Activated CD4-positive, alpha-beta T cell treated with anti-CD3 and anti-CD28 coated beads, Interleukin-2, Interleukin-6, amounts not matched to agents 100 ng/mL and 50 ng/mL, durations not matched to agents 16 hours and 8 hours (primary cell): Measurements from ENCODE around the gene HSPB3.
"Not testable (repeated sequence)": the region's sequence is repeated elsewhere in the genome, so short reads cannot be mapped to it uniquely, and the experiment has no call there.

Experiments
- DNase-seq: peaks from one replicate; pipeline ENCODE4 v3.0.0-alpha.2; 2020

The HSPB3 gene, protein sequence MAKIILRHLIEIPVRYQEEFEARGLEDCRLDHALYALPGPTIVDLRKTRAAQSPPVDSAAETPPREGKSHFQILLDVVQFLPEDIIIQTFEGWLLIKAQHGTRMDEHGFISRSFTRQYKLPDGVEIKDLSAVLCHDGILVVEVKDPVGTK

DNA sequence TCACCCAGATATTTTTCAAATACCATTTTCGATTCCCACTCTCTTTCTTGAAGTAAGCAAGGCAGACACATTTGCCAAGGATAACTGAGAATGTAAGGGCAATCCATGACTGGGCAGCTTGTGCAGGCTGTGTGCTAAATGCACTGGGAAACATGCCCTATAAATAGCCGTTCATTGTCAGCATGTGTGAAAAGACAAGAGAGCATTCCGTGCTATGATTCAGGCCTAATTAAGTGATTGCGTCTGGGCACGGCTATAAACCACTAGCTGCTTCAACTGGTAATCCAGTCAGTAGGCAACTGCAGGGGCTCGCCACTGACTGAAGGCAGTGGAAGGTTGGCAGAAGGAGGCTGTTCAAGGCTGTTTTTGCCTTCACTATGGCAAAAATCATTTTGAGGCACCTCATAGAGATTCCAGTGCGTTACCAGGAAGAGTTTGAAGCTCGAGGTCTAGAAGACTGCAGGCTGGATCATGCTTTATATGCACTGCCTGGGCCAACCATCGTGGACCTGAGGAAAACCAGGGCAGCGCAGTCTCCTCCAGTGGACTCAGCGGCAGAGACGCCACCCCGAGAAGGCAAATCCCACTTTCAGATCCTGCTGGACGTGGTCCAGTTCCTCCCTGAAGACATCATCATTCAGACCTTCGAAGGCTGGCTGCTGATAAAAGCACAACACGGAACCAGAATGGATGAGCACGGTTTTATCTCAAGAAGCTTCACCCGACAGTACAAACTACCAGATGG, at the start of gene HSPB3:
Gene HSPB3, plus strand, starts transcription at position 287 of the 745 bp plus-strand sequence. Its CDS starts 91 bp downstream, at position 378.
- no peak for DNase-seq

DNA sequence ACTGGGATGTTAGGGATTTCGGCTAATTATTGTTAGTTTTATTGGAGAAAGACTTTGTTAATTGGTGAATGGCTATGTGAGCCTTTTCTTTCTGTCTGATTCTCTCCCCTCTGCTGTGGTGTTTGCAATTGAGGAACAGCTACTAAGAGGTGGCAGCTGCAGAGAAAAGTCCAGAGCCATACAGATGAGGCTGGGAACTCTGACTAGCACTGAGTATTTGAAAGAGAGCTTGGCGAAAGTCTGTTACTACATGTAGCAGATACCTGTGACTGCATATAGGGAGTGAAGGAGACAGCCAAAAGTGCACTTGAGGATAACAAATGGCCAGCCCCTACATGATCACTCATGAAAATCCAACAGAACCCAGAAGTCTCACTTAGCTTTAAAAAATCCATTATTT, 44.3 kb upstream of the HSPB3 start:
- DNase-seq: no peak

DNA sequence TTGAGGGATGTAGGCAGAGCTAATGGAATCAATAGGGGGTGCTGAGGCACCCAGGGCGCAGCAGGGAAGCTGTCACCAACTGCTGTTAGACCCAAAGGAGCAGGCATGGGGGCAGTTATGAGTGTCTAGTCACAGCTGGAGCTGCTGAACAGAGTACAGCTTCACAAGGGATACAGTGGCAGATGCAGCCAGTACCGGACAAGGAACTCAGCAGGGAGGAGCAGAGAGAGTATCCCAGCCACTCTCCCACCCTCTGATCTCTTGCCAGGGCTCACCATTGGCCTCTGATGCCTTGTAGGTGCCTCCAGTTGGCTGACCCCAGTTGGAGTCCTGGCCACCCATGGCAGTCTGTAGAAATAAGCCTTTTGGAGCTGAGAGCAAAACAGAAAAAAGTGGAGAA, 42.6 kb upstream of the HSPB3 start:
- DNase-seq: no peak

DNA sequence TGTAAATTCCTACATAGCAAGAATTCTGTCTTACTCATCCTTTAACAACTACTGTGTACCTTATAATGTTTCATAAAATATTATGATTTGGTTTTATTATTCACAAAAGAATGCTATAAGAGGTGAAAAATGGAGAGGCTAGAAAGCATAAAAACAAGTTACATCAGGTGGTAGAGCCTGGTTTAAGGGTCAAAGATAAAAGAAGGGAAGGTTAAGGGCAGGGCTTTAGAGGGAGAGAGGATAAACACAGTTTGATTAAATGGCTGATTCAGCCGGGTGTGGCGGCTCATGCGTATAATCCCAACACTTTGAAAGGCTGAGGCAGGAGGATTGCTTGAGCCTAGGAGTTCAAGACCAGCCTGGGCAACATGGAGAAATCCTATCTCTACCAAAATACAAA, 40.4 kb upstream of the HSPB3 start:
- DNase-seq: no peak

DNA sequence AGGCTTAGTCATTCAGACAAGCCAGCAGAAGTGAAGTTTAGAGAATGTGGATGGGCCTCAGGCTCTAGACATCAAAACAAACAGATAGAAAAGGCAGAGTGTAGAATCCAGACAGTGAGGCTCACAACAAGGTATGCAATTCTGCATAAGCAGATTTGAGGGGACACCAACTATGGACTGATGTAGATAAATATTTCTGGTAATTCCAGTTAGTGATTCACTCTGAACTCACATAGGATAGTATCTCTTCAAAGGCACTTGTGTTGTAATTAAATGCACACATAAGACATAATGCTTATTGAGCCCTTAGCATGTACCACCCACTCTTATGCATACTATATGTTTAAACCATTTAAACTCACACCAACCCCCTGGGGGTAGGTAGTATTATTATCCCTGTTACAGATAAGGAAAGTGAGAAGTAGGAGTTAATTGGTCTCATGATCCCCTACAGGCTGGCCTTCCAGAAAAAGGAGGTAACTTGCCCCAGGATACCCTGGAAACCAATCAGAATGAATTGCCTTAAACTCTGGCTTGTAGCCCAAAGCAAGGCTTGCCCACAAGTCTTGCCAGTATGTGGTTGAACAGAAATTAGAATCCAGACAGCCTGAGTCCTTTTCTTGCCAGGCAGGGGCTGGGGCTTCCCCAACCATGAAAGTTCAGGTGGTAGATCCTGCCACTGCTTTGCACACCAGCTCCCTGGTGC, 39.5 kb upstream of the HSPB3 start:
- no peak for DNase-seq

DNA sequence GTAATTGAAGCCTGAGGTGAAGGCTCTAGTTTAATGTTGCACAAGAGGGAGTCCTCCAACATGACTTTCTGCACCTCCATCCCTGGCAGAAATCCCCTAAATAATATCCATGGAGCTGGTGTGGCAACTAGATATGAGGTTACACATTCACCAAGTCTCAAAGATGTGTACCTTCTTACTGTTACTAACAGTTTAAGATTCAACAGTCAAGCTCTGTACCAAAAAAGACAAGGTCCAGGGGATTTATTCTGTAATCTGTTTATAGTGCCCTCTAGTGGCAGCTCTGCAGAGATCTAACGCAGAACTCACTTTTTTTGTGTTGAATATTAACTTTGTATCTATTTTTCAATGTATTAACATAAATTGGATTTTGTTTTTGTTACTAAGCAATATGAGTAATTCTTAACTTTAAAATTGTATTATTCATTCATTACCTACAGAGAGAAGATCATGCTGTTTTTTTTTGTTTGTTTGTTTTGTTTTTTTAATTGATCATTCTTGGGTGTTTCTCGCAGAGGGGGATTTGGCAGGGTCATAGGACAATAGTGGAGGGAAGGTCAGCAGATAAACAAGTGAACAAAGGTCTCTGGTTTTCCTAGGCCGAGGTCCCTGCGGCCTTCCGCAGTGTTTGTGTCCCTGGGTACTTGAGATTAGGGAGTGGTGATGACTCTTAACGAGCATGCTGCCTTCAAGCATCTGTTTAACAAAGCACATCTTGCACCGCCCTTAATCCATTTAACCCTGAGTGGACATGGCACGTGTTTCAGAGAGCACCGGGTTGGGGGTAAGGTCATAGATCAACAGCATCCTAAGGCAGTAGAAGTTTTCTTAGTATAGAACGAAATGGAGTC, 35.7 kb upstream of the HSPB3 start:
- DNase-seq: peak; percentile 55

DNA sequence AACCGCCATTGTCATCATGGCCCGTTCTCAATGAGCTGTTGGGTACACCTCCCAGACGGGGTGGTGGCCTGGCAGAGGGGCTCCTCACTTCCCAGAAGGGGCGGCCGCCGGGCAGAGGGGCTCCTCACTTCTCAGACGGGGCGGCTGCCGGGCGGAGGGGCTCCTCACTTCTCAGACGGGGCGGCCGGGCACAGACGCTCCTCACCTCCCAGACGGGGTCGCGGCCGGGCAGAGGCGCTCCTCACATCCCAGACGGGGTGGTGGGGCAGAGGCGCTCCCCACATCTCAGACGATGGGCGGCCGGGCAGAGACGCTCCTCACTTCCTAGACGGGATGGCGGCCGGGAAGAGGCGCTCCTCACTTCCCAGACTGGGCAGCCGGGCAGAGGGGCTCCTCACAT, 35.0 kb upstream of the HSPB3 start:
- DNase-seq: not testable (repeated sequence)

DNA sequence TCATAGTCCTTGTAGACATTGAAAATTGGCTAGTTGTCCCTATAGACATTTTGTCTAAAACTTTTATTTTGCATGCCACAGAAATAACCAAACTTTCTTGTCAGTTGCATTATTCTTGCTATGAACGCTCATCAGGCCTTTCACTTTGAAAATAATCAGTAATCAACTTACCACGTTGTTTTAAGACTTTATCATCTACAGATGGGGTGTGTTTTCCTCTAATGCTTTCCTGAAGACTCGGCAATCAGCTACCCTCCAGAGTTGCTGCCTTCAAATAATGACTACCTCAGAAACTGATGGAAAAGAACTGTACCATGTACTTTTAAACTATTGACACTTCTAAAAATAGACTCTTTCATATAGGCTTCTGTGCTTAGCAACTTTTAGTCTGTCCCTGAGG, 33.5 kb upstream of the HSPB3 start:
- no peak for DNase-seq

DNA sequence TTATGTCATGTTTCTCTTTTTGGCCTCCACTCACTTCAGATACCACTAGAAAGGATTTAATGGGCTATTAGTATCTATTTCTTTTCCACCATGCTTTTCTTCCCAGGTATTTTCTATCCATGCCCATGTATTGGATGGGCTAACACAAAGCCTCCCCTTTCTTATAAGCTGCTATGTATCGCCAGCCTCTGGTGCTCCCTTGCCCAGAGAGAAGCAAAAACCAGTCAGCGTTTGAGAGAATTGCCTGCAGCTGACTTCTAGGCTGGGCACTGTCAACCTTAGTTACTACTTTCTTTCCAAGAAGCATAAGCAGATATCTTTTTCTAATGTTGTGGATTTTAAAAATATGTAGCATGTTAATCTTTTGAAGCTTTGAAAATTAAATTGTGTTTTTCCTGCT, 30.2 kb upstream of the HSPB3 start:
- no peak for DNase-seq

DNA sequence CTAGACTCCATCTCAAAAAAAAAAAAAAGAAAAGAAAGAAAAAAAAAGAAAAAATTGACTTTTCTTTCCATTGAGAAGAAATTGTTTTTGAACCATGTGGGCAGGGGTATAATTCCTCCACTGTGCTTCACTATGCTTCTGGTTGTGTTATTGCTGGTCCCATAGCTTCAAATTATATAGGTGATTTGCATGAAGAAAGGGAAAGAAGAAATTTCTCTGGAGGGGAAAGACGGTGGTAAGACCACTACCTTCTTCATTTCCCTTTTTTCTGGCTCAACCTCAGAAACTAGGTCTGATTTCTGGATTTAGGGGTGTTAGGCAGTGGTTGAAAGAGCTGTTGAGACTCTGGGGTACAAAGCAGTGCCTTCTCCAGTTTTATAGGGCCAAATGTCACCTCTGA, 29.3 kb upstream of the HSPB3 start:
- DNase-seq: no peak

DNA sequence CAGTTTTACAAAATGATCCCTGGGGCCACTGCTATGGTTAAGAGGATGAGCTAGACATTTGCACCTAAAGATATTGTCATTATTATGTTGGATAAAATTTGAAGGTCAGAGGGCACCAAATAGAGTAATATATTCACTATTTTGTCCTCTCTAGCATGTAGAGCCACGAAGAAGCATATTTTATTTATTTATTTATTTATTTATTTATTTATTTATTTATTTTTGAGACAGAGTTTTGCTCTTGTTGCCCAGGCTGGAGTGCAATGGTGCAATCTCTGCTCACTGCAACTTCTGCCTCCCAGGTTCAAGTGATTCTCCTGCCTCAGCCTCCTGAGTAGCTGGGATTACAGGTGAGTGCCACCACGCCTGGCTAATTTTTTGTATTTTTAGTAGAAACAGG, 20.8 kb upstream of the HSPB3 start:
- DNase-seq: not testable (repeated sequence)

DNA sequence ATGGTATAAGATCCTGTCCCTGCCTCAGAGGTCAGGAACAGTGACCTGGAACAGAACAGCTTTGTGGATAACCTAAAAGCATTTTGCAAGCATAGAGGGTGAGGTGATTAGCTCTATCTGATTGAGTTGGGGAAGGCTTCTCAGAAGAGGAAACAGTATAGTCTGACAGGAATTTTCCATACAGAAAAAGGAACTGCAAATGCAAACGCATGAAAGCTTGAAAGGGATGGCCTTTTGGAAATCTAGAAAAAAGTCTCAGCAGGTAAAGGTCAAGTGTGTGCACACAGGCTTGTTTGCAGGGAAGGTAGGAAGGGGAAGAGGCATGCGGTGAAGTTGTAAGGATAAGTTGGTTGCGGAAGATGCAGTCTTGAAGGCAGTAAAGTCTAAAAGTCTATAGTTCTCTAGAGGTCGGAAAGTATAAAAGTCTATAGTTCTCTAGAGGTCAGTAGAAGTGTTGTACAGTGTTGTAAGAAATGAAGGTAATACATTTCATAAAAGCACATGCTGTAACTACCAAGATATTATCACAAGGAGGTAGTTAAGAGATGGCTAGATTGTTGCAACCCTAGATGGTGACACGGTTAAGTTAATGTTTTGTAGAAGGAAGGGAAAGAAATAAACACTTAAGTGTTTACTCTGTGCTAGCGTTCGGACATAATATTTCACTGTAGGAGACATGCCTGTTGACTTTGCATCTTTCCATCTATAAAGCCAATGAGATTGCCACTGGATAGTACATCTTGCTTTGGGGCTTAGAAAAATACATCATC, 16.7 kb upstream of the HSPB3 start:
- DNase-seq: no peak

DNA sequence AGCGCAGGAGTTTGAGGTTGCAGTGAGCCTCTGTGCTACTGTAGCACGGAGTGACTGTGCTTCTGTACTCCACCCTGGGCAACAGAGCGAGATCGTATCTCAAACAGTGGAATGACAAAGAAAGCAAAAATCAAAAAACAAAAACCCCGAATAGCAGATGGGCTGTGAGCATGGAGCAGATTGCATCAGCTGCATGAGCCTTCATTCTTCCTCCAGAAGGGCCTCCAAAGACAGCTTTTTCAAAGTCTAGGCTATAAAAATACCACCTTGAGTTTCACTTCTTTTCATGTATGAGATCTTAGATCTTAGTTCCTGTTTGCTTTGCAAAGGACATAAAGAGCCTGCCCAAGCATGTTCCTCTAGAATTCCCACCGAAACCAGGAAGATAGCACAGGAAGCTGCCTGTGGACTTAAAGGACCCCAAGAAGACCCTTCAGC, 15.0 kb upstream of the HSPB3 start:
- no peak for DNase-seq

DNA sequence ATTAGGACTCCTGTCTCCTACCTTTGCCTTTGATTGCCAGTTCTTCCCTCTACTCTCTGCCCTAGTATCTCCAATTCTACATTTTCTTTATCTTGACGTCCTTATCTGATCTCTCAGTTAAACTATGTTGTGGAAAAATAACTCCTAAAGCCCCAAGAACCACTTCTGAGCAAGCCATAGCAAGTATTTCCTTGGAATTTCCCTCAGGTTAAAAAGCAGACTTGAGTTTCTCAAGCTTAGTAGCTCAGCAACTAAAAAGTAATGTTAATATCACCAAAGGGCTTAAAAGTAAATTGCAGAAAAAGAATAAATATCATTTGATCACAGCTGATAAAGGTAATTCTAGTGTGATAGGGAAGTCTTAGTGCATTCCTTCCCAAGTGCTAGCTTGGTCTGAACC, 13.2 kb upstream of the HSPB3 start:
- no peak for DNase-seq

DNA sequence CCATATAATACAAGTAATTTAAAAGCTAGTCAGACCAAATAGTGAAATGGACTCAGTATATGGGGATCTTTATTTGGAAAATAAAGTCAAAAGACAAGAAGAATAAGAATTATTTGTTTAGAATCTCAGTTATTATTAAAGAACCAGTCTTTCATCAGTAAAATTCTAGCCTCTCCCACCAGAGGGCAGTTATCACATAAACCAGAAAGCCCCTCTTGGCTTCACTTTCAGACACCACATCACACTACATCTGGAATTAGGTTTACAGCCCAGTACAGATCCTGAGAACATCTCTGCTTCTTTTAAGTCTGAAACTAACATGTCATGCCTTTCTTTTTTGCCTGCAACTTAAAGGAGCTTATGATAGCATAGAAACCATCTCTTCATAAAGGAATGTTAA, 12.2 kb upstream of the HSPB3 start:
- no peak for DNase-seq

DNA sequence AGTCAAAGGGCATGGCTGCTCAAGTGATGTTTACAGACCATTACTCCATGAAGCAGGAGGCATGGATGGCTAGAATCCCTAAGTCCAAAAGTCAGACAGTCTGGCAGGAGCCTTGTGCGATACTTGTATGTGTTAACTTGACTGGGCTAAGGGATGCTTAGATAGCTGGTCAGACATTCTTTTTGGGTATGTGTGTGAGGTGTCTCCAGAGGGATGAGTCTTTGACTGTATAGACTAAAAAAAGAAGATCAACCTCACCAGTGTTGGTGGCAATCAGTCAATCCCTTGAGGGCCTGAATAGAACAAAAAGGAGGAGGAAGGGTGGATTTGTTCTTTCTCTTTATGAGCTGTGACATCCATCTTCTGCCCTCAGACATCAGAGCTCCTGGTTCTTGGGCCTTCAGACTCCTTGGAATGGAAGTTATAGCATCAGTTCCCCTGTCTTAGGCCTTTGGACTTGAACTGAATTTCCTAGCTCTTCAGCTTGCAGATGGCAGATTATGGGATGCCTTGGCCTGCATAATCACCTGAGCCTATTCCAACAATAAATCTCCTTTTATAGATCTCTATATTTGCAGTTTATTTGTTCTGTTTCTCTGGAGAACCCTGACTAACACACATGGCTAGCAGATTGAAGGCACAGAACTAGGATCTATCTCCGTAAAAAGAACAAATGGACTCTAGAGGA, 9.7 kb upstream of the HSPB3 start:
- no peak for DNase-seq

DNA sequence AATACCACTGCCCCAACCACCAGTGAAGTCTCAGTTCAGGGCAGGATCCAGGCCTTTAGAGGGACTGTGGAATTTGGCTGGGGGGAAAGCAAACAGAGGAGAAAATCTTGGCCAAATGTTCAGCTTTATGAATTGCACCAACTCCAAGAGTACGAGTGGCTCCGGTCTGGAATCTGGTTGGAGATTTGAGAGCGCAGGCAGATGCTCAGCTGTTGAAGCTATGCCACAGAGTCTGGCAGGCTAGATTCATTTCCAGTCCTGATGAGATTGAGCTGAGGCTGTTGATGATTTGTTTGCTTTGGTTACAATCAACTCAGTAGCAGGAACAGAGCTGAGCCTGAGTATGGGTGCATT, 9.1 kb upstream of the HSPB3 start:
- DNase-seq: no peak

DNA sequence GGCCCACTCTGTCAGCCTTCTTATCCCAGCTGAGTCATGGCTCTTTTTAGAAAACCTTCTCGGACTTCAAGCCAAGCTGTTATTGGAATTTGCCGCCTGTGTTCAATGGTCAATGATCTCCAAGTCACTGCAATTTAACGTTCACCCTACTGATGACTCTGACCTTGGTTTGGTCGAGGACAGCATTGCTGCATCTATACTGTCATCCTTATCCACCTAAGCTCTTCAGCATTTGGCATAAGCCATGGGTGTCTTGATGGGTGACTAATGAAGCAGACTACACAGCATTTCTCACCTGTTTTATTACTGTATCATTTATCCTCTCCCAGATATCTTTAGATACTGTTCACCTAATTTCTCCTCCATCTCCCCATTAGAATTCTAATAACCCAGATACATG, 5.6 kb upstream of the HSPB3 start:
- DNase-seq: no peak

DNA sequence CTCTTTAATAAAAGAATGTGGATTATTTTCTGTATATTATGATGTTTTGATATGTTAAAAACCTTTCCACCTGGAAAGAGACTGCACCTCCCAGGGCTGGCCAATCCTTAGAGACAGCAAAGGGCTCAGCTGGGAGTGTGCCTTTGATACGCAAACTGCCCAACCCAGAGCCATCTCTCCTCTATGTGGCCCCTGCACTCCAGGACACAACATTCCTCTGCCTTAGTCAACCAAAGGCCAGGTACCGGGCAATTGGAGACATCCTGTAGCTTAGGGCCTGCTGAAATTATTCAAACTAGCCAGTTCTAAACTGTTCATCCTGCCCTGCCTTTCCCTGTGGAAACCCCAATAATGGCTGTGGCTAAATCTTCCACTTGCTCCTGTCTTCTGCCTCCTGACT, 5.0 kb upstream of the HSPB3 start:
- DNase-seq: no peak

DNA sequence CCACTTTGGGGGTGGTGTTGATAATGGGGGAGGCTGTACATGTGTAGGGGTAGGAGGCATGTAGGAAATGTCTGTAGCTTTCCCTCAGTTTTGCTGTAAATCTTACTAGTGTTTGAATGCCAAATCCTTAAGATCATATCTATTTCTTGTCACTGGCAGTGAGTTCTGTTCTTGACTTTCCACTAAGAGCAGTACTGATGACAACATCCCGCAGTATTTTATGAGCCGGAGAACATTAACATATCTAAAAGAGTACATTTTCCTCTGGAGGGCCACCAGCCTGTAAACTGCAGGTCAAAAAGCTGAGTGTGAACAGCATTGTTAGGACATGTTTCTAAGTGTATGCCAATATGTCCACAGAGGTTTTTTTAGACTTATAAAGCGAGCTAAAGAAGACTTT, 2.5 kb upstream of the HSPB3 start:
- no peak for DNase-seq

DNA sequence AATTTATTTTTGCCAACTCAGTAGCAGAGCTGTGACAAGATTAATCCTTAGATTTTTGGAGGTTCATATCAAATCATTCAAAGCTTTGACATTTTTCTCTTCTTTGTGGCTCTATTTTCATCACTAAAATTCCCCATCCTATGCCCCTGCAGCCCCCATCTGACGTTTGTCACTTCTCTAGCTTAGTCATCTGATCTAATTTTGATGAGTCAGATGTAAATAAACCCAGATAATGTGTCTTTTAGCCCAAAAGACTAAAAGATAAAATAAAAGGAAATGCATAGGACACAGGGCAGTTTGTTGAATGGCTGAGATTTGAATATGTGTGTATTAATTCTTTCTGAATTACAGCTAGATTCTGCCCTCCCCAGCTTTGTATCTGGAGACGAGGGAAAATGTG, 897 bp upstream of the HSPB3 start:
- DNase-seq: no peak
